ENCODE data around the gene ABHD2. TPM values are rescaled to one million over a fixed set of nuclear protein-coding genes. Genes with fewer than 3 reads are reported as not detected.

ABHD2 gene
- total RNA-seq, 2 experiments from 2014 or later, result 16.1 to 22.8 TPM

DNA sequence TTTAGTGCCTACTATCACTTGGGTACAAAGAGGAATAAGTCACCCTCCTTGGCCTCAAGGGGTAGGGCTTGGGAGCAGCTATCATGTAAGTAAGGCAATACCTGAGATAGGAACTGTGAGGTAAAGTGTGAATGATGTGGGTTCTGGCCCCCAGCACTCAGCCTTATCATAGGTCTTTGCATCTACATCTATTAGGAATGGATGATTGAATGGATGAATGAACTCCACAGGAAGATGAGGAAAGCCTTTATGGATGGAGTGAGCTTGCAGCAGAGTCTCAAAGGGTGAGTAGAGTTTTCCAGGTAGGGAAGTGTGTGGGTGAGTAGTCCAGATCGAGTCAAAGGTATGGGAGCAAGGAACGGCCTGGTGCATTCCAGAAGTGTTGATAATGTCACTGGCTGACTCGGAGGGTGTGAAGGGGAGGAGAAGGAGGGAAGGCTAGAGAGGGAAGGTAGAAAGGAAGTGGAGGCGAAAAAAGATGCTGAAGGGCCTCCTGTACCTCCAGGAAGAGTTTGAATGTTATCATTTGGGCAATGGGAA is 13.1 kb upstream of the ABHD2 start:
- Histone ChIP-seq H3K4me2 (ENCODE audit: low read length) (no peak overlapping the region), H3K9me2 (ENCODE audit: insufficient read depth, low read length) (no peaks in the 10 kb centered on the region), H3K9me3 (ENCODE audit: low read length) (no peaks in the 10 kb centered on the region), H3K4me3 (ENCODE audit: low read depth, low read length, poor library complexity, severe bottlenecking) (no peak overlapping the region), H3K4me1 (ENCODE audit: insufficient read depth, low read length, poor library complexity, severe bottlenecking) (no peaks in the 10 kb centered on the region), H3K79me2 (ENCODE audit: insufficient read depth, low read depth, low read length) (no peaks in the 10 kb centered on the region), H3K36me3 (ENCODE audit: insufficient read depth, low read length) (no peaks in the 10 kb centered on the region), H3K27ac (ENCODE audit: low read depth, low read length, poor library complexity, severe bottlenecking) (no peak overlapping the region), H2AFZ (ENCODE audit: low read length) (no peak overlapping the region), H4K20me1 (ENCODE audit: insufficient read depth, low read length) (no peaks in the 10 kb centered on the region)
- TF ChIP-seq EZH2phosphoT487 (IDR thresholded peaks at IDR 0.05; ENCODE audit: borderline replicate concordance, low read depth, low read length) (no peak), CTCF (conservative IDR thresholded peaks at IDR 0.05; ENCODE audit: low read length) (no peak)
- BruUV-seq (replicated peaks), result no TSS peak
- intact Hi-C loops (cut with micrococcal nuclease; ENCODE audit: unreplicated experiment), result loop anchor here (5.0 kb wide), 1 partner anchor 52 kb away; no protein-coding TSS in a partner anchor
- CTCF ChIA-PET (ENCODE audit: unreplicated experiment), result interaction anchor here (0.9 kb wide), 1 partner anchor 100 kb away, joined by 3 read pairs; no protein-coding TSS in a partner anchor
- POLR2A ChIA-PET, result no interaction called here
- DNase-seq (ENCODE audit: low spot score), result no peak

DNA sequence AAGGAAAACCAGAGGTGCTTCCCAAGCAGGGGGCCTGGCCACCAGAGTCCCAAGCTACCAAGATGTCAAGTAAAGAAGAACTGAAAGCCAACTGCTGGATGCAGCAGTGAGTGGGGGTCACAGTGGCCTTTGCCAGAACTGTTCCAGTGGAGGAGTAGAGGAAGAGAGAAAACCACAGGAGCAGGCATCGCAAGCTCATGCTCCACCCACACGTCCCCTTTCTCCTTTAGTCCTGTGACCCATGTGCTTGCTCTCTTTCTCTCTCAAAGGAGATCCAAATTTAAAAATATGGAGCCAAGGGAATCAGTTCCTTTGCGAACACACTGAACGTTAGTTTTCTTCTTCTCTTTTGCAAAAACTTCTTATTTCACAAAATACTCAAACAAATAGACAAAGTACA is 12.4 kb upstream of the ABHD2 start:
- POLR2A ChIA-PET, result interaction anchor here (1.7 kb wide), 1 partner anchor 12 kb away, joined by 4 read pairs; the partner anchor contains the start of gene ABHD2
- H3K79me2 ChIP-seq (ENCODE audit: insufficient read depth, low read depth, low read length), result no peaks in the 10 kb centered on the region
- CTCF ChIA-PET (ENCODE audit: unreplicated experiment), result no interaction called here
- H3K4me3 ChIP-seq (ENCODE audit: low read depth, low read length, poor library complexity, severe bottlenecking), result no peak overlapping the region
- intact Hi-C loops (cut with micrococcal nuclease; ENCODE audit: unreplicated experiment), result loop anchor here (5.0 kb wide), 1 partner anchor 51 kb away; no protein-coding TSS in a partner anchor
- H3K9me3 ChIP-seq (ENCODE audit: low read length), result no peaks in the 10 kb centered on the region
- no peaks in the 10 kb centered on the region for H3K4me1 ChIP-seq (ENCODE audit: insufficient read depth, low read length, poor library complexity, severe bottlenecking)
- H3K9me2 ChIP-seq (ENCODE audit: insufficient read depth, low read length), result no peaks in the 10 kb centered on the region
- no peaks in the 10 kb centered on the region for H4K20me1 ChIP-seq (ENCODE audit: insufficient read depth, low read length)
- no peak for DNase-seq (ENCODE audit: low spot score)
- TF ChIP-seq CTCF (conservative IDR thresholded peaks at IDR 0.05; ENCODE audit: low read length) (no peak), EZH2phosphoT487 (IDR thresholded peaks at IDR 0.05; ENCODE audit: borderline replicate concordance, low read depth, low read length) (no peak)
- BruUV-seq (replicated peaks), result no TSS peak
- no peaks in the 10 kb centered on the region for H3K36me3 ChIP-seq (ENCODE audit: insufficient read depth, low read length)
- H2AFZ ChIP-seq (ENCODE audit: low read length), result no peak overlapping the region
- H3K4me2 ChIP-seq (ENCODE audit: low read length), result no peak overlapping the region
- H3K27ac ChIP-seq (ENCODE audit: low read depth, low read length, poor library complexity, severe bottlenecking), result no peak overlapping the region

GRCh38 chr15:89077750-89078149 is 10.5 kb upstream of the ABHD2 start:
- Histone ChIP-seq H3K4me2 (ENCODE audit: low read length) (no peak overlapping the region), H2AFZ (ENCODE audit: low read length) (no peak overlapping the region), H3K9me2 (ENCODE audit: insufficient read depth, low read length) (no peaks in the 10 kb centered on the region), H3K9me3 (ENCODE audit: low read length) (no peaks in the 10 kb centered on the region), H3K4me1 (ENCODE audit: insufficient read depth, low read length, poor library complexity, severe bottlenecking) (no peaks in the 10 kb centered on the region), H3K79me2 (ENCODE audit: insufficient read depth, low read depth, low read length) (no peaks in the 10 kb centered on the region), H3K36me3 (ENCODE audit: insufficient read depth, low read length) (no peaks in the 10 kb centered on the region), H3K4me3 (ENCODE audit: low read depth, low read length, poor library complexity, severe bottlenecking) (no peak overlapping the region), H3K27ac (ENCODE audit: low read depth, low read length, poor library complexity, severe bottlenecking) (no peak overlapping the region), H4K20me1 (ENCODE audit: insufficient read depth, low read length) (no peaks in the 10 kb centered on the region)
- ChIA-PET CTCF (ENCODE audit: unreplicated experiment) (no interaction called here), POLR2A (interaction anchor here (0.7 to 1.7 kb wide), 2 partner anchors 10 to 221 kb away, joined by 3 to 4 read pairs; partner anchors contain the start of gene ABHD2)
- intact Hi-C loops (cut with micrococcal nuclease; ENCODE audit: unreplicated experiment), result loop anchor here (5.0 kb wide), 1 partner anchor 50 kb away; no protein-coding TSS in a partner anchor
- no TSS peak for BruUV-seq (replicated peaks)
- TF ChIP-seq EZH2phosphoT487 (IDR thresholded peaks at IDR 0.05; ENCODE audit: borderline replicate concordance, low read depth, low read length) (no peak), CTCF (conservative IDR thresholded peaks at IDR 0.05; ENCODE audit: low read length) (no peak)
- DNase-seq (ENCODE audit: low spot score), result no peak

Data from OCI-LY7 (cell line).